Duodenal mucosa (tissue), 2 donors: ENCODE measurements around the gene STK17A.

Experiments
- H3K27ac ChIP-seq: one replicate; pipeline ENCODE4 v1.7.0; 2013; ENCODE audit warnings: low read depth, low read length
- H3K27me3 ChIP-seq, 2 donors: one replicate each; pipeline ENCODE4 v1.7.0; 2013; ENCODE audit warnings: low read length in 2 of 2, control low read depth in 1 of 2; ENCODE audit not compliant: insufficient read depth in 2 of 2, control insufficient read depth in 1 of 2
- H3K36me3 ChIP-seq, 2 donors: one replicate each; pipeline ENCODE4 v1.7.0; 2013; ENCODE audit warnings: low read length in 2 of 2, control low read depth in 1 of 2; ENCODE audit not compliant: insufficient read depth in 2 of 2, control insufficient read depth in 1 of 2
- H3K4me1 ChIP-seq, 2 donors: one replicate each; pipeline ENCODE4 v1.7.0; 2013; ENCODE audit warnings: low read length in 2 of 2, control low read depth in 1 of 2; ENCODE audit not compliant: insufficient read depth in 2 of 2, control insufficient read depth in 1 of 2
- H3K4me3 ChIP-seq, 2 donors: one replicate each; pipeline ENCODE4 v1.7.0; 2013; ENCODE audit warnings: low read length in 2 of 2, low read depth in 1 of 2
- H3K9ac ChIP-seq, 2 donors: one replicate each; pipeline ENCODE4 v1.7.0; 2013; ENCODE audit warnings: low read length in 2 of 2, low read depth in 1 of 2
- H3K9me3 ChIP-seq, 2 donors: one replicate each; pipeline ENCODE4 v1.7.0; 2013; ENCODE audit warnings: low read length in 2 of 2, control low read depth in 1 of 2; ENCODE audit not compliant: control insufficient read depth in 1 of 2

The STK17A gene

GRCh38 chr7:43582503-43583423, at the start of gene STK17A:
TSS of gene STK17A (plus strand) at chr7:43583108. CDS start at chr7:43583244, 136 bp downstream.
- no peaks in the 10 kb centered on the region for H3K36me3 ChIP-seq
- no peaks in the 10 kb centered on the region for H3K9me3 ChIP-seq
- H3K4me3 ChIP-seq, result peak within 1 kb of the TSS; percentile 87 to 94
- H3K27me3 ChIP-seq, result peaks cover 0 to 6% of the 10 kb centered on the region in 2 donors
- H3K4me1 ChIP-seq, result peaks cover 16 to 20% of the 10 kb centered on the region in 2 donors
- H3K9ac ChIP-seq, result peak within 1 kb of the TSS; percentile 69 to 95
- peak within 1 kb of the TSS; percentile 87 for H3K27ac ChIP-seq

GRCh38 chr7:43533801-43534479, 49.0 kb upstream of the STK17A start:
- Histone ChIP-seq H3K9me3 (no peaks in the 10 kb centered on the region), H3K36me3 (no peaks in the 10 kb centered on the region), H3K4me3 (no peak overlapping the region), H3K27ac (no peak overlapping the region), H3K9ac (no peak overlapping the region), H3K27me3 (no peaks in the 10 kb centered on the region), H3K4me1 (peaks cover 3 to 15% of the 10 kb centered on the region in 2 donors)

- Histone ChIP-seq H3K4me1 (peaks cover 3 to 15% of the 10 kb centered on the region in 2 donors), H3K27ac (no peak overlapping the region), H3K27me3 (no peaks in the 10 kb centered on the region), H3K4me3 (no peak overlapping the region), H3K9me3 (no peaks in the 10 kb centered on the region), H3K9ac (no peak overlapping the region), H3K36me3 (no peaks in the 10 kb centered on the region)
Measured at GRCh38 chr7:43535031-43535451, 47.9 kb upstream of the STK17A start.

GRCh38 chr7:43535810-43536585, 46.9 kb upstream of the STK17A start:
- H3K4me1 ChIP-seq, result peaks cover 3 to 15% of the 10 kb centered on the region in 2 donors

GRCh38 chr7:43536773-43537172, 46.1 kb upstream of the STK17A start:
- no peak overlapping the region for H3K27ac ChIP-seq
- peaks cover 3 to 15% of the 10 kb centered on the region in 2 donors for H3K4me1 ChIP-seq
- no peak overlapping the region for H3K4me3 ChIP-seq

More at GRCh38 chr7:43535810-43536585, 46.9 kb upstream of the STK17A start:
- Histone ChIP-seq H3K27ac (no peak overlapping the region), H3K9ac (no peak overlapping the region), H3K36me3 (no peaks in the 10 kb centered on the region), H3K27me3 (no peaks in the 10 kb centered on the region), H3K4me3 (no peak overlapping the region), H3K9me3 (no peaks in the 10 kb centered on the region)

GRCh38 chr7:43537765-43538403, 45.0 kb upstream of the STK17A start:
- no peaks in the 10 kb centered on the region for H3K9me3 ChIP-seq
- peaks cover 3 to 15% of the 10 kb centered on the region in 2 donors for H3K4me1 ChIP-seq
- H3K4me3 ChIP-seq, result no peak overlapping the region
- no peak overlapping the region for H3K27ac ChIP-seq
- no peak overlapping the region for H3K9ac ChIP-seq
- no peaks in the 10 kb centered on the region for H3K27me3 ChIP-seq
- no peaks in the 10 kb centered on the region for H3K36me3 ChIP-seq

More at GRCh38 chr7:43536773-43537172, 46.1 kb upstream of the STK17A start:
- H3K27me3 ChIP-seq, result no peaks in the 10 kb centered on the region
- H3K9me3 ChIP-seq, result no peaks in the 10 kb centered on the region
- H3K9ac ChIP-seq, result no peak overlapping the region
- H3K36me3 ChIP-seq, result no peaks in the 10 kb centered on the region

GRCh38 chr7:43538404-43538771, 44.5 kb upstream of the STK17A start:
- H3K9ac ChIP-seq, result no peak overlapping the region
- H3K27me3 ChIP-seq, result no peaks in the 10 kb centered on the region
- no peak overlapping the region for H3K27ac ChIP-seq
- H3K4me1 ChIP-seq, result peaks cover 3 to 15% of the 10 kb centered on the region in 2 donors
- H3K4me3 ChIP-seq, result no peak overlapping the region
- no peaks in the 10 kb centered on the region for H3K9me3 ChIP-seq
- H3K36me3 ChIP-seq, result no peaks in the 10 kb centered on the region

- Histone ChIP-seq H3K36me3 (no peaks in the 10 kb centered on the region), H3K27ac (no peak overlapping the region), H3K9ac (no peak overlapping the region), H3K4me3 (no peak overlapping the region), H3K4me1 (peaks cover 3 to 15% of the 10 kb centered on the region in 2 donors), H3K27me3 (no peaks in the 10 kb centered on the region), H3K9me3 (no peaks in the 10 kb centered on the region)
Measured at GRCh38 chr7:43540471-43540870, 42.4 kb upstream of the STK17A start.

- Histone ChIP-seq H3K9me3 (peaks cover 0 to 2% of the 10 kb centered on the region in 2 donors), H3K27me3 (no peaks in the 10 kb centered on the region), H3K4me1 (peaks cover 3 to 10% of the 10 kb centered on the region in 2 donors), H3K36me3 (no peaks in the 10 kb centered on the region), H3K4me3 (no peak overlapping the region), H3K9ac (no peak overlapping the region), H3K27ac (no peak overlapping the region)
Measured at GRCh38 chr7:43542716-43543115, 40.2 kb upstream of the STK17A start.
